ENCODE measurements around the gene GDI1.

GRCh38 chrX:154458116-154458953 is 21.4 kb downstream of the GDI1 start, which contains the start of gene PLXNA3:
- no peak for TF ChIP-seq CTCF (IDR thresholded peaks at IDR 0.05)
- no peak for TF ChIP-seq POLR2A (IDR thresholded peaks at IDR 0.05)
- TF ChIP-seq EP300 (IDR thresholded peaks at IDR 0.05): no peak
- TF ChIP-seq POLR2AphosphoS5 (IDR thresholded peaks at IDR 0.05): peak in 3 of 4 donors; percentile 26 to 45 (median 43)

All from sigmoid colon (tissue), 4 donors.